Coronary artery (tissue), 2 donors: ENCODE data around the gene PHACTR4.
A peak's percentile ranks its signal among the peaks of the same experiment; 100 is the strongest.
"Not testable (repeated sequence)": the region's sequence is repeated elsewhere in the genome, so short reads cannot be mapped to it uniquely, and the experiment has no call there.

Source experiments
- DNase-seq: peaks from one replicate; pipeline ENCODE4 v3.0.0-alpha.2; 2017; ENCODE audit warnings: low spot score
- H3K27ac ChIP-seq, 2 donors: fragments of 200-600 bp; sonication (generic); one replicate each; pipeline ENCODE4 v1.5.1; 2016 to 2019
- H3K4me3 ChIP-seq: fragments of 200-600 bp; sonication (generic); 2 replicates; pipeline ENCODE4 v1.5.1; 2016; ENCODE audit warnings: mild to moderate bottlenecking, moderate library complexity
- TF ChIP-seq, protein P1 (sequence below): fragments of 200-600 bp; sonication (generic); IDR thresholded peaks from one replicate; pipeline ENCODE4 v1.5.1; 2019; ENCODE audit warnings: antibody characterized with exemption

The PHACTR4 gene

DNA sequence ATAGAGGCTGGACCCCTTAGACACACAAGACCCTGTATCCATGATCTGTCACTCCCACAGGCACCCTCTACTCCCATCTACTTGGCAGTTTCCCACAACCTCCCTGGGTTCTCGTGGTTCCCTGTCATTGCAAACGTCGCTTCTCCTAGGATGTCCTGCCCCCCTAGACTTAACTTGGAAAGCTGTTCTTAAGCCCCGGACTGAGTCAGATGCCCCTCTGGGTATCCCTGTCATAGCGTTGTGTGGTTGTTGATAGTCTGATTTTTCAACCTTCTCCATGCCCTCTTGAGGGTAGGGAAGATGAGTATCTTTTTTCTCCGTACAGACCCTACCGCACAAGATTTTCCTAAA lies 148.1 kb downstream of the PHACTR4 start:
- Histone ChIP-seq H3K4me3 (peak overlapping the region; percentile 92), H3K27ac (peak overlapping the region in 1 of 2 donors; percentile 89)
- TF ChIP-seq, protein P1, sequence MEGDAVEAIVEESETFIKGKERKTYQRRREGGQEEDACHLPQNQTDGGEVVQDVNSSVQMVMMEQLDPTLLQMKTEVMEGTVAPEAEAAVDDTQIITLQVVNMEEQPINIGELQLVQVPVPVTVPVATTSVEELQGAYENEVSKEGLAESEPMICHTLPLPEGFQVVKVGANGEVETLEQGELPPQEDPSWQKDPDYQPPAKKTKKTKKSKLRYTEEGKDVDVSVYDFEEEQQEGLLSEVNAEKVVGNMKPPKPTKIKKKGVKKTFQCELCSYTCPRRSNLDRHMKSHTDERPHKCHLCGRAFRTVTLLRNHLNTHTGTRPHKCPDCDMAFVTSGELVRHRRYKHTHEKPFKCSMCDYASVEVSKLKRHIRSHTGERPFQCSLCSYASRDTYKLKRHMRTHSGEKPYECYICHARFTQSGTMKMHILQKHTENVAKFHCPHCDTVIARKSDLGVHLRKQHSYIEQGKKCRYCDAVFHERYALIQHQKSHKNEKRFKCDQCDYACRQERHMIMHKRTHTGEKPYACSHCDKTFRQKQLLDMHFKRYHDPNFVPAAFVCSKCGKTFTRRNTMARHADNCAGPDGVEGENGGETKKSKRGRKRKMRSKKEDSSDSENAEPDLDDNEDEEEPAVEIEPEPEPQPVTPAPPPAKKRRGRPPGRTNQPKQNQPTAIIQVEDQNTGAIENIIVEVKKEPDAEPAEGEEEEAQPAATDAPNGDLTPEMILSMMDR: no peak
- DNase-seq: no peak

DNA sequence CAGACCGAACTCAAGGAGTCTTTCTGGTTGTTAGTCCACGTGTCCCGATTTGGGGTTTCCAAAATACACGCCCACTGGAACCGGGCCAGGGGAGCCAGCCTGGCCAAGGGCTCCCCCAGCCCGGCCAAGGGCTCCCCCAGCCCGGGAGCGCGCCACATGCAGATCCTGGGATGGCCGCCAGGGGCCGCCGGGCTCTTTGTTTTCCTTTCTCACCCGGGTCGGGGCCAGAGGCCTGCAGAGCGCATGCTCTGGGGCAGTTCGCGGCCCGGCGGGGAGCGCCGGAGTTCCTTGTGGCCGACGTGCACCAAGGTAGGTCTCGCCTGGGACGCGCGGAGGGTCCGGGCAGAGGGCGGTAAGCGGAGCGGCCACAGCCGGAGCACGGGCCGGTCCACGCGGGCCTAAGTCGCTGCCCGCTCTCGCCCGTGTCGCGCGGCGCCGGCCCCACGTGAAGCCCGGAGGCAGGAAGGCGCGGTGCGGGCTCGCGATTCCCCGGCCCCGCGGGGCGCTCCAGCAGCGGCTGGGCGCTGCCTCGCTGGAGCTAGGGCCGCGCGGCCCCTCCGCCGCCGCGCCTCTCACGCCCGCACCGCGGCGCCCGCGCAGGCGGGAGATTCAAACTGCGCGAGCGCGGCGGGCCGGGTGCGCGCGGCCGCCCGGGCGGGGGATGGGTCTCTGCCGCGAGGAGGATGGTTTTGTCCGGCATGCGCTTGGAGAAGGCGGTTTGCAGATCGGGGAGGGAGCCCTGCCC lies 148.6 kb downstream of the PHACTR4 start:
- DNase-seq: peak; percentile 90
- H3K4me3 ChIP-seq: peak overlapping the region; percentile 92
- H3K27ac ChIP-seq: peak overlapping the region in 1 of 2 donors; percentile 89
- TF ChIP-seq, protein P1: peak; percentile 95

DNA sequence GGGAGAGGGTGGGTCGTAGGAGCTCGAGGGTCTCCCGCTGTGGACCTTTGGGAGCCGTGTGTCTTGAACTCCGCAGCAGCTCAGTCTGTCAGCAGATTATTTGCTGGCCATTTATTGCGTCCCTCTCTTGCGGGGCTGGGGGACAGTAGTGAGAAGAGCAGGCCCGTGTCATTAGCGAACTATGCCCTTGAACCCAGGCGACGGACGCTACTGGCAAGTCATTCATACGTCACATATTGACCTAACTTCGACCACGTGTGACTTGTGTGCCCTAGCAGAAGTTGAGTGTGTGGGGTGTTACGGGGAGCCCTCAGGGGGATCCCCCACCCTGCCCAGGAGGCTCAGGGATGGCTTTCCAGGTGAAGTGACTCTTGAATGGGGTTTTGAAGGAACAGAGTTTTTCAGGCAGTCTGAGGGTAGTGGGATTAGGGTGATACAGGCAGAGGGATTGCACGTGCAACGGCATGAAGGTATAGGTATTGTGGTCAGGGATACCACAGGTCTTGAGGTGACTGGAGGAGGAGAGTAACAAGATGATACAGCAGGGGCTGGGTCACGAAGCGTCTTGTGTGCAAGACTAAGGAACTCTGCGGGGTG lies 149.3 kb downstream of the PHACTR4 start:
- no peak for DNase-seq
- Histone ChIP-seq H3K4me3 (peak overlapping the region; percentile 92), H3K27ac (peak overlapping the region in 1 of 2 donors; percentile 89)
- TF ChIP-seq, protein P1: no peak

DNA sequence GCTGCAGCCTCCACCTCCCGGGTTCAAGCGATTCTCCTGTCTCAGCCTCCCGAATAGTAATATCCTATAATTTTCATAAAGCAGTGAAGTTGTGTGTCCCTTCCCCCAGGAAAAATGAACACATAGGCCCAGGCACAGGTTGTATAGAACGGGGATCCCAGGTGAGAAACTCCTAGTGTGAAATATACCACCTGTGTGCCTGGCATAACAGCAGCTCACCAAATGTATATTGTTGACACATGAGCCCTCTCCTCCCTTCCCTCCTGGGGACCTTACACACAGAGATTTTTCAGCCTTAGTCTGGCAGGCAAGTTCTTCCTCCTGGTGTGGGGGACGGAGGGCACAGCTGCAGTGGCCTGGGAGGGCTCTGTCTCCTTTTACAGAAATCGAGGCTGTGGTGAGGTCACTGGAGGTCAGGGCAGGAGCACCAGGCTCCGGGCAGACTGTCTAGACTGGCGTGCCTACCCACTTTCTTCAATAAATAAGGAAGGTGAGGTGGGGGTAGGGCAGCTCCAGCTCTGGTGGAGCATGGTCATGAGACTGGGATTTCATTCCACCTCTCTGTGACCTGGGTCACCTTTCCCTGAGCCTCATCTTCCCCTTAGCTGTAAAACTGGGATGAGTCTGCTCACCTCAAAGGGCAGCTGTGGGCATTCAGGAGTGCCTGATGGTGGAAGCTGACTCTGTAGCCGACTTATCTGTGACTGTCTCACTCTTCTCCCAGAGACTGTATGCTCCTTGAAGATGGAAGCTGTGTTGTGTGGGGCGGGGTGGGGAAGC lies 150.6 kb downstream of the PHACTR4 start:
- DNase-seq: no peak
- Histone ChIP-seq H3K4me3 (no peak overlapping the region), H3K27ac (no peak overlapping the region)
- TF ChIP-seq, protein P1: no peak

DNA sequence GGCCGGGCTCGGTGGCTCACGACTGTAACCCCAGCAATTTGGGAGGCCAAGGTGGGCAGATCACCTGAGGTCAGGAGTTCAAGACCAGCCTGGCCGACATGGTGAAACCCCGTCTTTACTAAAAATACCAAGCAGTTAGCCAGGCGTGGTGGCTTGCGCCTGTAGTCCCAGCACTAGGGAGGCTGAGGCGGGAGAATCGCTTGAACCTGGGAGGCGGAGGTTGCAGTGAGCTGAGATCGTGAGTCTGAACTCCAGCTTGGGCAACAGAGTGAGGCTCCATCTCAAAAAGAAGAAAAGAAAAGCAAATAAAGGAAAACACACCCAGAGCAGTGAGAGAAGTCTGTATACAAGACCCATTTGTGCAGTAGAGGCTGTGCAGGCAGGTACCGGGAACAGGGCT lies 151.3 kb downstream of the PHACTR4 start:
- DNase-seq, H3K27ac ChIP-seq, H3K4me3 ChIP-seq: not testable (repeated sequence)

DNA sequence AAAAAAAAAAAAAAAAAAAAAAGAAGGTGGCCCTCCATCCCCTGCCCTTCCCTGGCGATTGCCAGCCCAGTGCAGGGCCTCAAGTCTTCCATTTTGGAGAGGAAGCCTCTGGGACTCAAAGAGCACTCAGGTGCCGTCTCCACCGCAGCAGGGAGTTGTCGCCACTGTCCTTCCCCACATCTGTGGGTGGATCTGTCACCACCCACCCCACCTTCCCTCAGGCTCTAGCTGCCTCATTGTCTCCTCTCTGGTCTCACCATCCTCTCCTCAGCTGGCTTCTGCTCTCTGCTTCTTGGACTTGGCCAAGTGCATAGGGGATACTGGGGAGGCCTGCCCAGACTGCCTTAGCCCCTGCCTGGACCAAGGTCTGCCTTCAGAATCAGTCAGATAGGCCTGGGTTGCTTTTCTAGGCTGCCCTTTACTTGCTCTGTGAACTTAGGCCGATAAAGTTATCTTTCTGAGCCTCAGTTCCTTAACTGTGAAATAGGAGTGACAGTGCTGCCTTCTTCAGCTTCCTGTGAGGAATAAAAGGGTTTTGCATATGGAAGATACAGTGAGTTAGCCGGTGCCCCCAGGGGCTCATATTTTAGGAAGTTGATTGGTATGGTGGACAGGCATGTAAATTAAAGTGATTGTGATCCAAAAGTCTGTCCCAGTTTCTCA lies 152.1 kb downstream of the PHACTR4 start:
- TF ChIP-seq, protein P1: no peak
- Histone ChIP-seq H3K4me3 (no peak overlapping the region), H3K27ac (no peak overlapping the region)
- DNase-seq: no peak

DNA sequence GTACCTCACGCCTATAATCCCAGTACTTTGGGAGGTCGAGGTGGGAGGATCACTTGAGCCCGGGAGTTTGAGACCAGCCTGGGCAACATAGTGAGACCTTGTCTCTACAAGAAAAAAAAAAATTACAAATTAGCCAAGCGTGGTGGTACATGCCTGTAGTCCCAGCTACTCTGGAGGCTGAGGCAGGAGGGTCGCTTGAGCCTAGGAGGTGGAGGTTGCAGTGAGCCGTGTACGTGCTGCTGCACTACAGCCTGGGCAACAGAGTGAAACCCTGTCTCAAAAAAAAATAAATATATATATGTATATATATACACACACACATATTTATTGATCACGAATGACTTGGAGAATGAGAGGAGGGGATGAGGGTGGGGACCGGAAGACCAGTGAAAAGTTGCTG lies 153.0 kb downstream of the PHACTR4 start:
- H3K4me3 ChIP-seq, DNase-seq, H3K27ac ChIP-seq: not testable (repeated sequence)

DNA sequence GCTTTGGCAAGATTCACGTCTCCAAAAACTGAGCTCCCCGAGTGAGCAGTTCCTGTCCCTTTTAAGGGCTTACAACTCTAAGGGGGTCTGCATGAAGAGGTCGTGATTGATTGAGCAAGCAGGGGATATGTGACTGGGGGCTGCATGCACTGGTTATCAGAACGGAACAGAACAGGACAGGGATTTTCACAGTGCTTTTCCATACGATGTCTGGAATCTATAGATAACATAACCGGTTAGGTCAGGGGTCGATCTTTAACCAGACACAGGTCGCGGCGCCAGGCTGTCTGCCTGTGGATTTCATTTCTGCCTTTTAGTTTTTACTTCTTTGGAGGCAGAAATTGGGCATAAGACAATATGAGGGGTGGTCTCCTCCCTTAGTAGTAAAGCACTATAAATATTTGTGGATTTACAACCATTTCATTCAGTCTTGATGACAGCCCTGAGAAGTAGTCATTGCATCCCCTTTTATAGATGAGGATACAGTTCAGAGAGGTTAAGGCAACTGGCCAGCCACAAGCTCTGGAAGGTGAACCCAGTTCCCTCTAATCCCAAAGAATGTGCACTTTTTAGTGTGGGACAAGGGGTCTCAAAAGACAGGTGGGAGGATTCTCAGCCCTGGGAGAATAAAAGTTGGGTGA lies 155.6 kb downstream of the PHACTR4 start:
- DNase-seq, H3K4me3 ChIP-seq, H3K27ac ChIP-seq: not testable (repeated sequence)
